AG04450 (cell line): ENCODE data around the gene MESD. TPM values are rescaled to one million over a fixed set of nuclear protein-coding genes. Genes with fewer than 3 reads are reported as not detected.

Source experiments
- CTCF ChIA-PET: fragments of 300-600, 350-600 bp; formaldehyde crosslinking; extraction: SDS; loops from one replicate; lab custom pipeline; 2022; ENCODE audit warnings: antibody characterized with exemption, inconsistent platforms; lab: Charles Lee
- POLR2A ChIA-PET: fragments of 350-600 bp; formaldehyde crosslinking; extraction: SDS; loops from one replicate; lab custom pipeline; 2021; ENCODE audit warnings: antibody characterized with exemption, inconsistent platforms; lab: Yijun Ruan, JAX
- DNase-seq: peaks from one replicate; pipeline ENCODE4 v3.0.0-alpha.2; 2011; ENCODE audit warnings: low read depth, low spot score
- H3K27ac ChIP-seq: one replicate; pipeline ENCODE4 v1.5.1; 2012; ENCODE audit warnings: low read depth, low read length, control low read depth
- H3K27me3 ChIP-seq: one replicate; pipeline ENCODE4 v1.6.0; 2012; ENCODE audit warnings: low read length; ENCODE audit not compliant: control insufficient read depth, insufficient read depth
- H3K4me3 ChIP-seq: 2 replicates; pipeline ENCODE4 v1.5.1; 2011; ENCODE audit warnings: mild to moderate bottlenecking, low read depth, low read length, control low read depth
- H3K9me3 ChIP-seq: 2 replicates; pipeline ENCODE4 v1.5.1; 2012; ENCODE audit warnings: low read length; ENCODE audit not compliant: control insufficient read depth, insufficient read depth
- polyA plus RNA-seq: library from polyadenylated mRNA; depleted of rRNA; stranded (reverse); fragments of >200 nt; gene quantifications from 2 replicates; pipeline ENCODE4 v1.2.3, GENCODE V29; 2011
- TF ChIP-seq, protein P1 (sequence below): IDR thresholded peaks from 2 replicates; pipeline ENCODE4 v1.5.1; 2011; ENCODE audit warnings: low read depth, low read length, control low read depth, inconsistent platforms

Gene MESD
- polyA plus RNA-seq, 1 experiment, result 23.9 TPM

DNA sequence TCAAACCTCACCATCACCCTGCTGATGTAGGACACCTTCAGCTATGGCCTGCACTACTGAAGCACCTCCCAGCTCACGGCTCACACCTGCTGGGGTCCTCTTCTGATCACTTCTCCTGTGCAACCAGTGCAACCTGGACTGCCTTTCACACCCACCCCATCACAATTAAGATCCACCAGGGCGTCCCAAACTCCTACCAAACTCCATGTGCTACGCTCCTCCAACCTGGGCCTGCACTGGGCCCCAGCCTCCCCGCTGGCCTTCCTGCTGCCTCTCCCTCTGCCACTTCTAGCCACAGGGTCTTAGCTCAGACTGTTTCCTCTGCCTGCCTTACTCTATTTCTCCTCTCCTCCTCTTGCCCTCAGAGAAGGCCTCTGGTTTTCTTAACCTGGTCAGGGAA is 12.8 kb downstream of the MESD start:
- Histone ChIP-seq H3K27ac (no peak overlapping the region), H3K4me3 (no peak overlapping the region), H3K27me3 (no peaks in the 10 kb centered on the region), H3K9me3 (no peaks in the 10 kb centered on the region)
- no peak for DNase-seq
- POLR2A ChIA-PET, result no interaction called here
- CTCF ChIA-PET, result interaction anchor here (0.6 to 4.2 kb wide), 6 partner anchors 8 to 293 kb away, joined by 3 to 45 read pairs (median 6); no protein-coding TSS in a partner anchor
- TF ChIP-seq, protein P1, sequence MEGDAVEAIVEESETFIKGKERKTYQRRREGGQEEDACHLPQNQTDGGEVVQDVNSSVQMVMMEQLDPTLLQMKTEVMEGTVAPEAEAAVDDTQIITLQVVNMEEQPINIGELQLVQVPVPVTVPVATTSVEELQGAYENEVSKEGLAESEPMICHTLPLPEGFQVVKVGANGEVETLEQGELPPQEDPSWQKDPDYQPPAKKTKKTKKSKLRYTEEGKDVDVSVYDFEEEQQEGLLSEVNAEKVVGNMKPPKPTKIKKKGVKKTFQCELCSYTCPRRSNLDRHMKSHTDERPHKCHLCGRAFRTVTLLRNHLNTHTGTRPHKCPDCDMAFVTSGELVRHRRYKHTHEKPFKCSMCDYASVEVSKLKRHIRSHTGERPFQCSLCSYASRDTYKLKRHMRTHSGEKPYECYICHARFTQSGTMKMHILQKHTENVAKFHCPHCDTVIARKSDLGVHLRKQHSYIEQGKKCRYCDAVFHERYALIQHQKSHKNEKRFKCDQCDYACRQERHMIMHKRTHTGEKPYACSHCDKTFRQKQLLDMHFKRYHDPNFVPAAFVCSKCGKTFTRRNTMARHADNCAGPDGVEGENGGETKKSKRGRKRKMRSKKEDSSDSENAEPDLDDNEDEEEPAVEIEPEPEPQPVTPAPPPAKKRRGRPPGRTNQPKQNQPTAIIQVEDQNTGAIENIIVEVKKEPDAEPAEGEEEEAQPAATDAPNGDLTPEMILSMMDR, result no peak

DNA sequence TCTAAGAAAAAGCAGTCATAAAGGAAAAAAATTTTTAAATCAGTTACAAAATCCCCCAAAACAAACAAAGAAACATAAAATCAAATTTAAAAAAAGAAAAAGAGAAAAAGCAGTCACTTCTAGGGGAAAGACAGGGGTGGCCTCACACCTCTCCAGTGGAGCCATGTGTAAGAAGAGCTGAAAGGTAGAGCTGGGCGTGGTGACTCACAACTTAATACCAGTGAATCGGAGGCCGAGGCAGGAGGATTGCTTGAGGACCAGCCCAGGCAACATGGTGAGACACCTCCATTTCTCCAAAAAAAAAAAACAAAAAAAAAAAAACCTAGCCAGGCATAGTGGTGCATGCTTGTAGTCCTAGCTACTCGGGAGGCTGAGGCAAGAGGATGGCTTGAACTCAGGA is 14.7 kb downstream of the MESD start:
- no peak for DNase-seq
- Histone ChIP-seq H3K27me3 (no peaks in the 10 kb centered on the region), H3K9me3 (no peaks in the 10 kb centered on the region), H3K27ac (no peak overlapping the region), H3K4me3 (no peak overlapping the region)
- TF ChIP-seq, protein P1, result no peak
- ChIA-PET POLR2A (no interaction called here), CTCF (interaction anchor here (0.7 to 4.2 kb wide), 3 partner anchors 195 to 839 kb away, joined by 3 to 45 read pairs (median 7); partner anchors contain the start of gene CEMIP)

DNA sequence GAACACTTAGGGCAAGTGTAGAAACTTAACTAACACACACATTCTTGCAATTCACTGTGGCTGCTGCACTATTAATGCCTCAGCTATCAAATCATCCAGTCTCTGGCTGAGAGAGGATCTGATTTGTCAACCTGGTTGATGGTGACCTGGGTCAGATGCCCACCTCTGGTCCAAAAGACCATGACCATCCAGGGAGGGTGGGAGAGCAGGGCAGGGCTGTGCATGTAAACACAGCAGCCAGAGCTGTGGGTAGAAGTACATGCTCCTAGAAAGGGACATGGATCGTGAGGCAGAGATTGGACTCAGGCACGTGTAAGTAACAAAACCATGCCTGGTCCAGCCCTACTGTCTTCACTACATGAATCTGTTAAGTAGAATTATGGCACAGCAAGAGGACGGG is 17.3 kb downstream of the MESD start:
- ChIA-PET CTCF (interaction anchor here (1.1 to 5.6 kb wide), 2 partner anchors 192 to 404 kb away, joined by 3 to 51 read pairs; partner anchors contain the start of gene CEMIP), POLR2A (no interaction called here)
- TF ChIP-seq, protein P1, result no peak
- H3K9me3 ChIP-seq, result no peaks in the 10 kb centered on the region
- no peak overlapping the region for H3K27ac ChIP-seq
- no peak for DNase-seq
- H3K4me3 ChIP-seq, result no peak overlapping the region
- H3K27me3 ChIP-seq, result no peaks in the 10 kb centered on the region

DNA sequence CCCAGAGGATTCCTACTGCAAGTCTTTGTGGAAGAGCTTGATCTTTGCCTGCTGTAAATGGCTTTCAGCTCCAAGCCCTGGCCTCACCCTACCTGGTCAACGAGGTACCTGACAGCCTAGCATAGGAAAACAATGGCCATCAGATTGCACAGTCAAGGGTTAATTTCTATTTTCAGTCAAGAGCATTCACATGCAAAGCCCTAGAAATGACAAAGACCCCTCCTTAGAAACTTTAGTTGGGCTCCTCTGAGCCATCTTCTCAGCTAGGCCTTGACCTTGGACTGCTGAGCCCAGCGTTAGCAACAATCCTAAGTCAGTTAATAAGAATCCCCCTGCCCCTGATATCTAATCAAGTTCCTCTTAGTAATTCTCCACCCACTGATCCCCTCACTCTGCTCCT is 18.5 kb downstream of the MESD start:
- Histone ChIP-seq H3K27ac (no peak overlapping the region), H3K27me3 (no peaks in the 10 kb centered on the region), H3K9me3 (no peaks in the 10 kb centered on the region), H3K4me3 (no peak overlapping the region)
- DNase-seq, result no peak
- TF ChIP-seq, protein P1, result no peak
- ChIA-PET CTCF (interaction anchor here (0.8 to 5.6 kb wide), 8 partner anchors 11 to 404 kb away, joined by 3 to 51 read pairs (median 12); partner anchors contain the start of gene CEMIP), POLR2A (interaction anchor here (2.1 kb wide), 1 partner anchor 191 kb away, joined by 8 read pairs; no protein-coding TSS in a partner anchor)

DNA sequence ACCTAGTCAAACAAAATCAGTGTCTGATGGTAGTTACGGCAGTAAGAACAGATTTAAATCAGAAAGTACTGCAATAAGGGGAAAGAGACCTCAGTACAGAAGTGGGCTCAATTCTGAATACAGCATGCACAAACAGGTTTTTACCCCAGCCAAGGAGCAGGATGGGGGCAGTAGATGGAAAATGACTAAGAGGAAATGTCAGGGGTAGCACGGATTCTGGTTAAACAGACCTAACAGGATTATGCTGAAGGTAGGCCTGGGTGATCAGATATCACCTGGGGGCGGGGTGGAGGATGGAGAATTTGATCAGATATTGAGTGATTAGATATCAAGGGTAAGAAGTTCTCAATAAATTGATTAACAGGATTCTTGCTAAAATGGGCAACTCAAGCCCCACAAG is 19.0 kb downstream of the MESD start:
- ChIA-PET POLR2A (interaction anchor here (0.6 to 2.1 kb wide), 3 partner anchors 14 to 191 kb away, joined by 3 to 8 read pairs (median 4); no protein-coding TSS in a partner anchor), CTCF (interaction anchor here (0.7 to 5.6 kb wide), 24 partner anchors 9 to 552 kb away, joined by 3 to 51 read pairs (median 4); partner anchors contain the start of gene CEMIP)
- TF ChIP-seq, protein P1, result no peak
- DNase-seq, result no peak
- Histone ChIP-seq H3K9me3 (no peaks in the 10 kb centered on the region), H3K27me3 (no peaks in the 10 kb centered on the region), H3K4me3 (no peak overlapping the region), H3K27ac (no peak overlapping the region)
